ENCODE data around the gene CA5A. TPM values are rescaled to one million over a fixed set of nuclear protein-coding genes. Genes with fewer than 3 reads are reported as not detected.

CA5A gene
- total RNA-seq, 1 donor from 2014 or later = not detected

DNA sequence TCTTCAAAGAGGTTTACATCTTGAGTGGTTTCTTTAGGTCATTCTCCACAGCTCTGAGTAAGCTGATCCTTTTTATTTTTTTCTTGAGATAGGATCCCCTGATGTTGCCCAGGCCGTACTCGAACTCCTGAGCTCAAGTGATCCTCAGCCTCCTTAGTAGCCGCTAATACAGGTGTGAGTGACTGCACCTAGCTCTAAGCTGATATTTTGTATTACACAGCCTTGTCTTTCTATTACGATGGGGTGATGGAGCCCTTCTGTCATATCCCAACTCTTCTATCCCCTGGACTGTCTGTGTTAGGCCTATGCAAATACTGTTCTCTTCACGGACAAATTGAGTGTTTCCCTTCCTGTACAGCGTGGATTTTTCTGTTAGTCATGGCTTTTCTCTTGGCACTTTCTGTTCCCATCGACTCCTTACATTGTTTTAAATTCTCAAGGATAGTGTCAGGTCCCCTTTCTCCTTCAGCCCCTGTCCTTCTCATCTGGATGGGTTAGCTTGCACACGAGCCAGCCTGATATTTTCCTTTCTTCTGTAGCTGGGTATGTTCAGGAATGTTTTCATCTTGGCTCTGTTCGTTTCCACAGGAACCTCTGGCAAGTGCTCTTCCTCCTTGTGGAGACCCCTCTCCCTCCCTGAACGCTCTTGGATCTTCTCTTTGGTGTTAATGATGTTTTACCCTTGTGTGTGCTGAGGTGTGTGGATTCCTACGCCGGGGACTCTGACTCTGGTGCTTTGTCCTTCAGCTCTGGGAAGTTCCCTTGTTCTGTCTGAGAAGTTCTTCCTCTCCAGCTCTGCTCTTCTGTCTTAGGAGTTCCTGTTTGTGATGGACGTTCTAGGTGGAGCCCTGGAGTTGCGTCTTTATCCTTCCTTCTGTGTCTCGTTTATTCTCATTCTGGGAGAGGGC lies 17.2 kb upstream of the CA5A start:
- Histone ChIP-seq H3K36me3 (peaks cover 0 to 12% of the 10 kb centered on the region in 2 donors), H3K9me3 (no peaks in the 10 kb centered on the region), H3K27me3 (no peaks in the 10 kb centered on the region), H3K27ac (peak overlapping the region; percentile 31 to 97), H3K4me1 (peaks cover 0 to 9% of the 10 kb centered on the region in 2 donors), H3K4me3 (no peak overlapping the region)
- TF ChIP-seq, protein P1, sequence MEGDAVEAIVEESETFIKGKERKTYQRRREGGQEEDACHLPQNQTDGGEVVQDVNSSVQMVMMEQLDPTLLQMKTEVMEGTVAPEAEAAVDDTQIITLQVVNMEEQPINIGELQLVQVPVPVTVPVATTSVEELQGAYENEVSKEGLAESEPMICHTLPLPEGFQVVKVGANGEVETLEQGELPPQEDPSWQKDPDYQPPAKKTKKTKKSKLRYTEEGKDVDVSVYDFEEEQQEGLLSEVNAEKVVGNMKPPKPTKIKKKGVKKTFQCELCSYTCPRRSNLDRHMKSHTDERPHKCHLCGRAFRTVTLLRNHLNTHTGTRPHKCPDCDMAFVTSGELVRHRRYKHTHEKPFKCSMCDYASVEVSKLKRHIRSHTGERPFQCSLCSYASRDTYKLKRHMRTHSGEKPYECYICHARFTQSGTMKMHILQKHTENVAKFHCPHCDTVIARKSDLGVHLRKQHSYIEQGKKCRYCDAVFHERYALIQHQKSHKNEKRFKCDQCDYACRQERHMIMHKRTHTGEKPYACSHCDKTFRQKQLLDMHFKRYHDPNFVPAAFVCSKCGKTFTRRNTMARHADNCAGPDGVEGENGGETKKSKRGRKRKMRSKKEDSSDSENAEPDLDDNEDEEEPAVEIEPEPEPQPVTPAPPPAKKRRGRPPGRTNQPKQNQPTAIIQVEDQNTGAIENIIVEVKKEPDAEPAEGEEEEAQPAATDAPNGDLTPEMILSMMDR (IDR thresholded peaks at IDR 0.05) = no peak
- DNase-seq (ENCODE audit: low spot score in 2 of 2) = no peak
- intact Hi-C loops (cut with DNase I) = loop anchor here (2.0 kb wide), 1 partner anchor 187 kb away; no protein-coding TSS in a partner anchor

DNA sequence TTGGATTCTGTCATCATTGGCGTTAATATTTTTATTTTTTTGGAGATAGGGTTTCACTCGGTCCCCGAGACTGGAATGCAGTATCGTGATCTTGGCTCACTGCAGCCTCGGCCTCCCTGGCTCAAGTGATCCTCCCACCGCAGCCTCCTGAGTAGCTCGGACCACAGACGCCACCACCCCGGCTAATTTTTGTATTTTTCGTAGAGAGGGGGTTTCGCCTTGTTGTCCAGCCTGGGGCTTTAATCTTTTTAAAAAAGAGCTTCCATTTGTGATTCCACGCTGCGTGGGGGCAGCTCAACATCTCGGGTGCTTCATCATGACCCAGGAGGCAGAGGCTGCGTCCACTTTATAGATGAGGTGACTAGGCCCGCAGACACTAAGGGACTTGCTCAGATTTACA lies 16.4 kb upstream of the CA5A start:
- peaks cover 0 to 12% of the 10 kb centered on the region in 2 donors for H3K36me3 ChIP-seq
- no peak for DNase-seq (ENCODE audit: low spot score in 2 of 2)
- H3K4me1 ChIP-seq = peaks cover 0 to 9% of the 10 kb centered on the region in 2 donors
- TF ChIP-seq, protein P1 (IDR thresholded peaks at IDR 0.05) = no peak
- peak overlapping the region; percentile 97 to 98 for H3K27ac ChIP-seq
- no peaks in the 10 kb centered on the region for H3K9me3 ChIP-seq
- intact Hi-C loops (cut with DNase I) = loop anchor here (2.0 kb wide), 1 partner anchor 186 kb away; no protein-coding TSS in a partner anchor
- no peaks in the 10 kb centered on the region for H3K27me3 ChIP-seq
- H3K4me3 ChIP-seq = peak overlapping the region in 1 of 2 donors; percentile 95

DNA sequence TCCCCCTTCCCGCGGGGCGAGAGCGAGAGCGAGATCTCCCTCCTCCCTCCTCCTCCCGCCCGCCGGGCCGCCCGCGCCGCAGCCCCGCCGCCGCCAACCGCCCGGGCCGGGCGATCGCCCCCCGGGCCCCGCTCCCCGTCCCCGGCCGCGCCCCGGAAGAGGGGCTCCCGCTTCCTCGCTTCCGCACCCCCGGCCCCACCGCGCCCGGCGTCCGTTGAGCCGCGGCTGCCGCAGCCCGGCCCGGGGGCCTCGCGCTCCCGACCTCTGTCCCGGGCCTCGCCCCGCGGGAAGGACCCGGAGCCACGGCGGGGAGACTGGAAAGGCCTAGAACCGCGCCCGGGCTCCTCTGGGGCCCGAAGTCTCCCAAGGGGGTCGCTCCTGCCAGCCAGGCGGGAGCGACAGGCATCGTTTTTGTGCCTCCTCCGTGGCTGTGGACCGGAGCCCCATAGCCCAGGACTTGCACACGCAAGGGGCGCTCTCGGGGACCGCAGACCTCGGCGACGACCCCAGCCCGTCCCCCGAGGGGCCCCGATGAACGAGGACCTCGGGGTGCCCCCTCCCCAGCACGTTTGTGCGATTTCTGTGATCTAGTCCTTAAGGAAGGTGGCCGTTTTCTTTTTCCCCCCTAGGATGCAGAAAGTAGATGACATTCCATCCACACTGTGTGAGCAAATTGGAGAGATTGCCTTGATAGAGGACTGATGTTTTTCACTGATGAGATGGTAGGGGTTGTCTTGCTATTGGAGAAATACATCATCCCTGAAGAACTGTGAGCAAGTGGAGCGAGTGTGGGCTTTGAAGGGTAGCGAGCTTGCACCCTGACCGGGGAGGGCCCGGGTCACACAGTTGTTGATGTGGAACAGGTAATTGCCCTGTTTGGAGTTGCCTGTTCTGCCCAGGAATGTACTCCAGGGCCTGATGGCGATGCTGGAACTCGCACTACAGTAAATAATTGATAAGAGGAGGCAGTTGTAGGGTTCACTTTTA lies 15.5 kb upstream of the CA5A start:
- intact Hi-C loops (cut with DNase I) = loop anchor here (1.0 to 2.0 kb wide), 4 partner anchors 34 to 755 kb away; partner anchors contain the start of genes CTU2 and RNF166
- TF ChIP-seq, protein P1 (IDR thresholded peaks at IDR 0.05) = peak in 1 of 3 experiments; percentile 23
- Histone ChIP-seq H3K36me3 (peaks cover 0 to 12% of the 10 kb centered on the region in 2 donors), H3K4me1 (peaks cover 0 to 9% of the 10 kb centered on the region in 2 donors), H3K27ac (peak overlapping the region; percentile 97 to 98), H3K4me3 (peak overlapping the region; percentile 95 to 99), H3K27me3 (no peaks in the 10 kb centered on the region), H3K9me3 (no peaks in the 10 kb centered on the region)
- DNase-seq (ENCODE audit: low spot score in 2 of 2) = no peak

DNA sequence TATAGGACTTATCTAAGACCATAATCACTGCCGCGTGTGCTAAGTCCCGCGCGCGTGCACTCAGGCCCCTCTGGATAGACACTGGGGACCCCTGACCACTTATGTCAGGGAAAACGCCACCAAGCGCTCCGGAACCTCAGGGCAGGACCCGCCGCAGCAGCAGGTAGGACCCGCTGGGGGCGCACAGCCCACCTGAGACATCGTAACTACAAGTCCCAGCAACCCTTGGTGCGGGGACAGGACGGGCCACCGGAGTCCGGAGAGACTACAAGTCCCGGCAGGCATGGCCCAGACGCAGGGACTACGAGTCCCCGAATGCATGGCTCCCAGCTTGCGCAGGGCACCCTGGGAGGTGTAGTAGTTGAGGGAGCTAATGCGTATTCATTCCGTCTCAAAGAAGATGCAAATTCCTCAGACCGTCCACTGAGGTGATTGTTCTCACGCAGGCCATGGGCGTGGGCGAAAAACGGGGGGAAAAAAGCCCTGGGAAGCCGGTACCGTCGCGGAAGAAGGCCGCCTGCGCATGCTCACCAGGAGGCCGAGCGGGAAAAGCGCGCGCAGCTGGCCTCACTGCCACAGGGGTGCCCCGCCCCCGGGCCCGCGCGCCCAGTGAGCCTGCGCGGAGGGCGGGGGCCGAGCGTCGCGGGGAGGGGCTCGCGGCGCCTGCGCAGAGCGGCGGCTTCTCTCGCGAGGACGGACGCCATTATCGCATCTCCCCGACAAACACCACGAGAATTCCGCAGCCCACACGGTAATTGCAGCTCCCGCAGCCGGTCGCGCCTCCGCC lies 14.6 kb upstream of the CA5A start, which contains the start of gene BANP:
TSS of gene BANP (plus strand) at position 670 of the 787 bp plus-strand sequence. CDS start 23,682 bp downstream, outside the sequence.
- Histone ChIP-seq H3K36me3 (peaks cover 0 to 12% of the 10 kb centered on the region in 2 donors), H3K27me3 (no peaks in the 10 kb centered on the region), H3K4me3 (peak within 1 kb of the TSS; percentile 95 to 99), H3K27ac (peak within 1 kb of the TSS; percentile 97 to 98), H3K9me3 (no peaks in the 10 kb centered on the region), H3K4me1 (peaks cover 0 to 9% of the 10 kb centered on the region in 2 donors)
- TF ChIP-seq, protein P1 (IDR thresholded peaks at IDR 0.05) = peak; percentile 14 to 39 (median 36)
- peak; percentile 96 to 99 for DNase-seq (ENCODE audit: low spot score in 2 of 2)
- intact Hi-C loops (cut with DNase I) = loop anchor here (1.0 to 2.0 kb wide), 3 partner anchors 33 to 756 kb away; partner anchors contain the start of genes CTU2 and RNF166
